Common myeloid progenitor, CD34-positive (primary cell): ENCODE results near the gene GPR107.

ENCODE experiments used
- CTCF ChIA-PET: fragments of 350-600 bp; sonication (Branson Sonifier 250); formaldehyde crosslinking; loops from one replicate; lab custom pipeline; 2021; ENCODE audit warnings: antibody characterized with exemption; lab: Charles Lee
- POLR2A ChIA-PET: fragments of 350-600 bp; sonication (Branson Sonifier 250); formaldehyde crosslinking; loops from one replicate; lab custom pipeline; 2021; ENCODE audit warnings: antibody characterized with exemption; lab: Charles Lee
- DNase-seq, 3 donors: peaks; one replicate each; pipeline versions ENCODE4 v3.0.0 to v3.0.0-alpha.2; 2013
- H3K27ac ChIP-seq, 2 experiments: 1 replicate in 1 of 2; 2 replicates in 1 of 2; pipeline ENCODE4 v1.7.0; 2013; ENCODE audit warnings: inconsistent platforms in 2 of 2, low read length in 2 of 2, mild to moderate bottlenecking in 2 of 2, low read depth in 1 of 2, moderate library complexity in 1 of 2; ENCODE audit not compliant: severe bottlenecking in 2 of 2, insufficient read depth in 1 of 2, poor library complexity in 1 of 2
- H3K27me3 ChIP-seq, 5 experiments: replicated peaks in 2 of 5; 1 replicate in 3 of 5; 2 replicates in 2 of 5; pipeline versions ENCODE4 v1.6.1 to v1.7.0; 2013; ENCODE audit warnings: low read length in 4 of 5, mild to moderate bottlenecking in 2 of 5, moderate library complexity in 2 of 5, inconsistent platforms in 1 of 5; ENCODE audit not compliant: insufficient read depth in 5 of 5, control insufficient read depth in 4 of 5
- H3K36me3 ChIP-seq, 4 experiments: 1 replicate in 2 of 4; 2 replicates in 2 of 4; pipeline versions ENCODE4 v1.6.1 to v1.7.0; 2013; ENCODE audit warnings: low read length in 3 of 4, control low read depth in 1 of 4, mild to moderate bottlenecking in 1 of 4; ENCODE audit not compliant: control insufficient read depth in 4 of 4, insufficient read depth in 4 of 4
- H3K4me1 ChIP-seq, 4 experiments: 1 replicate in 3 of 4; 2 replicates in 1 of 4; pipeline versions ENCODE4 v1.6.1 to v1.7.1; 2013; ENCODE audit warnings: low read length in 3 of 4, mild to moderate bottlenecking in 3 of 4, control low read depth in 1 of 4, inconsistent platforms in 1 of 4, moderate library complexity in 1 of 4; ENCODE audit not compliant: control insufficient read depth in 4 of 4, insufficient read depth in 4 of 4; ENCODE audit errors: control extremely low read depth in 1 of 4
- H3K4me3 ChIP-seq, 7 experiments: 1 replicate in 4 of 7; 2 replicates in 3 of 7; pipeline versions ENCODE4 v1.5.1 to v1.7.0; 2013; ENCODE audit warnings: mild to moderate bottlenecking in 7 of 7, low read length in 6 of 7, moderate library complexity in 6 of 7, inconsistent platforms in 2 of 7, low read depth in 2 of 7, control low read depth in 1 of 7; ENCODE audit not compliant: insufficient read depth in 4 of 7, control insufficient read depth in 1 of 7; ENCODE audit errors: extremely low read depth in 1 of 7
- H3K9me3 ChIP-seq, 5 experiments: 1 replicate in 4 of 5; 2 replicates in 1 of 5; pipeline versions ENCODE4 v1.6.1 to v1.7.1; 2013; ENCODE audit warnings: low read length in 4 of 5, mild to moderate bottlenecking in 2 of 5, inconsistent platforms in 1 of 5, low read depth in 1 of 5, moderate library complexity in 1 of 5; ENCODE audit not compliant: control insufficient read depth in 4 of 5, insufficient read depth in 2 of 5; ENCODE audit errors: control extremely low read depth in 1 of 5
- WGBS: methylation state at CpG from one replicate; pipeline ENCODE4 v1.1.5; 2013; ENCODE audit not compliant: insufficient coverage; 5-methylcytosine and 5-hydroxymethylcytosine counted together

Gene GPR107

GRCh38 chr9:130043654-130044623 lies 9.8 kb upstream of the GPR107 start:
- H3K9me3 ChIP-seq: no peaks in the 10 kb centered on the region
- 45% methylated on average over 37 of the region's 37 CpGs for WGBS
- CTCF ChIA-PET: interaction anchor here (0.9 to 3.8 kb wide), 7 partner anchors 10 to 159 kb away, joined by 3 to 12 read pairs (median 5); partner anchors contain the start of gene GPR107
- H3K4me1 ChIP-seq: peaks cover 32 to 65% (median 57%) of the 10 kb centered on the region in 4 experiments
- peak in 1 of 3 donors; percentile 65 for DNase-seq
- peak overlapping the region; percentile 53 to 99 (median 79) for H3K4me3 ChIP-seq
- POLR2A ChIA-PET: interaction anchor here (0.6 to 3.4 kb wide), 7 partner anchors 10 to 181 kb away, joined by 3 to 17 read pairs (median 5); partner anchors contain the start of gene GPR107
- H3K27ac ChIP-seq: peak overlapping the region; percentile 75 to 95
- H3K36me3 ChIP-seq: no peaks in the 10 kb centered on the region
- H3K27me3 ChIP-seq: no peaks in the 10 kb centered on the region

- Histone ChIP-seq H3K27me3 (no peaks in the 10 kb centered on the region), H3K9me3 (no peaks in the 10 kb centered on the region), H3K27ac (peak overlapping the region; percentile 92 to 95), H3K36me3 (no peaks in the 10 kb centered on the region), H3K4me3 (peak overlapping the region in 6 of 7 experiments; percentile 46 to 99 (median 58)), H3K4me1 (peaks cover 20 to 56% (median 47%) of the 10 kb centered on the region in 4 experiments)
- CTCF ChIA-PET: interaction anchor here (0.7 to 3.8 kb wide), 5 partner anchors 11 to 99 kb away, joined by 3 to 12 read pairs (median 3); no protein-coding TSS in a partner anchor
- POLR2A ChIA-PET: interaction anchor here (0.8 to 3.4 kb wide), 4 partner anchors 8 to 161 kb away, joined by 3 to 17 read pairs (median 7); partner anchors contain the start of gene GPR107
- WGBS: no CpG with 5 or more reads among the region's 4 CpGs
- DNase-seq: no peak
Observed at GRCh38 chr9:130045725-130046450, 7.8 kb upstream of the GPR107 start.

GRCh38 chr9:130049431-130050210 lies 4.1 kb upstream of the GPR107 start:
- Histone ChIP-seq H3K27ac (no peak overlapping the region), H3K4me3 (no peak overlapping the region), H3K9me3 (no peaks in the 10 kb centered on the region), H3K36me3 (peaks cover 0 to 3% (median 0%) of the 10 kb centered on the region in 4 experiments), H3K27me3 (no peaks in the 10 kb centered on the region), H3K4me1 (peaks cover 21 to 66% (median 53%) of the 10 kb centered on the region in 4 experiments)
- POLR2A ChIA-PET: interaction anchor here (1.0 kb wide), 1 partner anchor 49 kb away, joined by 3 read pairs; no protein-coding TSS in a partner anchor
- CTCF ChIA-PET: interaction anchor here (0.7 to 1.5 kb wide), 6 partner anchors 8 to 52 kb away, joined by 3 to 4 read pairs (median 3); no protein-coding TSS in a partner anchor
- 96% methylated on average over 5 of the region's 11 CpGs for WGBS
- DNase-seq: no peak

GRCh38 chr9:130050462-130050861 lies 3.2 kb upstream of the GPR107 start:
- DNase-seq: peak in 2 of 3 donors; percentile 49 to 61
- POLR2A ChIA-PET: interaction anchor here (0.5 kb wide), 1 partner anchor 8 kb away, joined by 3 read pairs; no protein-coding TSS in a partner anchor
- CTCF ChIA-PET: interaction anchor here (0.7 to 1.5 kb wide), 6 partner anchors 9 to 51 kb away, joined by 3 to 4 read pairs (median 3); no protein-coding TSS in a partner anchor
- Histone ChIP-seq H3K4me3 (peak overlapping the region in 1 of 7 experiments; percentile 28), H3K36me3 (peaks cover 0 to 3% (median 0%) of the 10 kb centered on the region in 4 experiments), H3K27me3 (no peaks in the 10 kb centered on the region), H3K4me1 (peaks cover 16 to 63% (median 49%) of the 10 kb centered on the region in 4 experiments), H3K27ac (no peak overlapping the region), H3K9me3 (no peaks in the 10 kb centered on the region)
- no CpG with 5 or more reads among the region's 3 CpGs for WGBS

- no peak for DNase-seq
- H3K4me3 ChIP-seq: peak overlapping the region in 1 of 7 experiments; percentile 98
- POLR2A ChIA-PET: interaction anchor here (0.6 kb wide), 1 partner anchor 17 kb away, joined by 3 read pairs; no protein-coding TSS in a partner anchor
- CTCF ChIA-PET: interaction anchor here (0.6 to 0.7 kb wide), 2 partner anchors 11 to 167 kb away, joined by 3 to 5 read pairs; no protein-coding TSS in a partner anchor
- peaks cover 0 to 3% (median 0%) of the 10 kb centered on the region in 4 experiments for H3K36me3 ChIP-seq
- peaks cover 7 to 49% (median 36%) of the 10 kb centered on the region in 4 experiments for H3K4me1 ChIP-seq
- H3K27me3 ChIP-seq: no peaks in the 10 kb centered on the region
- H3K27ac ChIP-seq: no peak overlapping the region
- H3K9me3 ChIP-seq: no peaks in the 10 kb centered on the region
Observed at GRCh38 chr9:130051855-130052254, 1.9 kb upstream of the GPR107 start.

- H3K4me1 ChIP-seq: peaks cover 7 to 46% (median 33%) of the 10 kb centered on the region in 4 experiments
- H3K27me3 ChIP-seq: no peaks in the 10 kb centered on the region
- POLR2A ChIA-PET: interaction anchor here (1.4 to 2.4 kb wide), 2 partner anchors 9 to 168 kb away, joined by 4 to 17 read pairs; partner anchors contain the start of gene FNBP1
- H3K27ac ChIP-seq: peak overlapping the region; percentile 85 to 95
- no peak for DNase-seq
- CTCF ChIA-PET: interaction anchor here (0.9 to 2.9 kb wide), 10 partner anchors 9 to 168 kb away, joined by 3 to 11 read pairs (median 4); no protein-coding TSS in a partner anchor
- H3K4me3 ChIP-seq: peak overlapping the region; percentile 87 to 98 (median 94)
- no peaks in the 10 kb centered on the region for H3K9me3 ChIP-seq
- H3K36me3 ChIP-seq: peaks cover 0 to 3% (median 0%) of the 10 kb centered on the region in 4 experiments
- 0% methylated on average over 7 of the region's 9 CpGs for WGBS
Observed at GRCh38 chr9:130053109-130053503, 600 bp upstream of the GPR107 start.
